Mesodermal cell (in vitro differentiated cells): ENCODE data around the gene EPC1.
"Not testable (repeated sequence)": the region's sequence is repeated elsewhere in the genome, so short reads cannot be mapped to it uniquely, and the experiment has no call there.

Experiments
- H3K27ac ChIP-seq: 2 replicates; pipeline ENCODE4 v1.7.0; 2013; ENCODE audit warnings: mild to moderate bottlenecking, low read depth, low read length, moderate library complexity; ENCODE audit not compliant: severe bottlenecking
- H3K36me3 ChIP-seq: 2 replicates; pipeline ENCODE4 v1.7.1; 2013; ENCODE audit warnings: mild to moderate bottlenecking, low read length, moderate library complexity; ENCODE audit not compliant: control insufficient read depth, insufficient read depth
- H3K4me1 ChIP-seq: one replicate; pipeline ENCODE4 v1.7.1; 2013; ENCODE audit warnings: mild to moderate bottlenecking, low read length; ENCODE audit not compliant: insufficient read depth, control insufficient read depth, poor library complexity, severe bottlenecking
- H3K4me3 ChIP-seq: 2 replicates; pipeline ENCODE4 v1.7.0; 2013; ENCODE audit warnings: low read length, control low read depth, mild to moderate bottlenecking; ENCODE audit not compliant: insufficient read depth, poor library complexity, severe bottlenecking; ENCODE audit errors: extremely low read depth
- H3K9me3 ChIP-seq: 2 replicates; pipeline ENCODE4 v1.7.1; 2013; ENCODE audit warnings: mild to moderate bottlenecking, low read length, moderate library complexity; ENCODE audit not compliant: control insufficient read depth
- WGBS, 2 experiments: methylation state at CpG; one replicate each; pipeline ENCODE4 v1.1.5; 2013; ENCODE audit warnings: missing lambda C conversion rate in 2 of 2; ENCODE audit not compliant: insufficient coverage in 2 of 2; 5-methylcytosine and 5-hydroxymethylcytosine counted together

The EPC1 gene

DNA sequence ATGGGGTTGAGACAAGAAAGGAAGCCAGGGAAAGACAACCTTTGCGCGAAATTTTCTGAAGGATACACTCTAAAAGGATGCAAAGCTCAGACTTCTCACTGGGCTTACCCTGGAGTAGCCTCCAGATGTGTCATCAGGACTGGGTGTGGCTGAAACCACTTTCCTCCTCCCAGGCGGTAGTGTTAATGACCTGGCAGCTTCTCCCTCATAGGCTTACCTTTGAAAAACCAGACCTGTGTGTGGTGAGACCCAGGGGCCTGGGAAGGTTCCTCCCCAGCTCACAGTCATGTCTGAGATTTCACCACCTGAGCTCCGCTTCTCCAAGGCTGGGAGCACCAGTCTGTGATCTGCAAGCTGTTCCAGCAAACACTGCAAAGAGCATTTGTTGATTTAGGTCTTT lies 93.7 kb downstream of the EPC1 start:
- H3K4me3 ChIP-seq, result no peak overlapping the region
- no peaks in the 10 kb centered on the region for H3K4me1 ChIP-seq
- H3K27ac ChIP-seq, result no peak overlapping the region
- no peaks in the 10 kb centered on the region for H3K9me3 ChIP-seq
- 79 to 90% methylated on average over 2 to 3 of the region's 4 CpGs for WGBS, 2 experiments
- no peaks in the 10 kb centered on the region for H3K36me3 ChIP-seq

DNA sequence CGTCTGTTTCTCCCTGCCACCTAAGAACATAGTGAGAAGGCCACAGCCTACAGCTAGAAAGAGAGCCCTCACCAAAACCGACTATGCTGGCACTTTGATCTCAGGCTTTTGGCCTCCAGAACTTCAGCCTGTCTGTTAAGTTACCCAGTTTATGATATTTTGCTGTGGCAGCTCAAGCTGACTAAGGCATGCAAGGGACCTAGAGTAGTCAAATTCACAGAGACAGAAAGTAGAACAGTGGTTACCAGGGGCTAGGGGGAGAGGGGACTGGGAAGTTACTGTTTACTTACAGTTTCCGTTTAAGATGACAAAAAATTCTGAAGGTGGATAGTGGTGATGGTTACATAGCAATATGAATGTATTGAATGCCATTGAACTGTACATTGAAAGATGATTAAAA lies 96.5 kb downstream of the EPC1 start:
- H3K27ac ChIP-seq, H3K4me3 ChIP-seq, H3K4me1 ChIP-seq, H3K36me3 ChIP-seq, H3K9me3 ChIP-seq: not testable (repeated sequence)
- no CpG with 5 or more reads among the region's 3 CpGs for WGBS, 2 experiments

GRCh38 chr10:32246685-32247084 lies 100.3 kb downstream of the EPC1 start:
- Histone ChIP-seq H3K4me1 (no peaks in the 10 kb centered on the region), H3K36me3 (no peaks in the 10 kb centered on the region), H3K4me3 (no peak overlapping the region), H3K27ac (no peak overlapping the region), H3K9me3 (no peaks in the 10 kb centered on the region)
- WGBS, 2 experiments, result 83 to 100% methylated on average over 2 to 3 of the region's 3 CpGs

DNA sequence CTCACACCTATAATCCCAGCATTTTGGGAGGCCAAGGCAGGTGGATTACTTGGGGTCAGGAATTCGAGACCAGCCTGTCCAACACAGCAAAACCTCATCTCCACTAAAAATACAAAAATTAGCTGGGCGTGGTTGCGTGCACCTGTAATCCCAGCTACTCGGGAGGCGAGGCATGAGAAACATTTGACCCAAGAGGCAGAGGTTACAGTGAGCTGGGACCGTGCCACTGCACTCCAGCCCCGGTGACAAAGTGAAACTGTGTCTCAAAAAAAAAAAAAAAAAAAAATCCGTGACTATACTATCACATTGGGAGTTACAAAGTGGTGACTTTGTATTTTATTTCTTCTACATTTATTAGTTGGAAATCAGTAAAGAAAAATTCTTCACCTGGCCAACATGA lies 101.2 kb downstream of the EPC1 start:
- no peaks in the 10 kb centered on the region for H3K9me3 ChIP-seq
- H3K4me3 ChIP-seq, result no peak overlapping the region
- WGBS, 2 experiments, result 93 to 94% methylated on average over 5 of the region's 8 CpGs

GRCh38 chr10:32244421-32245207 lies 102.3 kb downstream of the EPC1 start:
- H3K4me1 ChIP-seq, result no peaks in the 10 kb centered on the region
- WGBS, 2 experiments, result 80 to 89% methylated on average over 1 of the region's 3 CpGs
- H3K27ac ChIP-seq, result no peak overlapping the region
- no peaks in the 10 kb centered on the region for H3K9me3 ChIP-seq
- H3K36me3 ChIP-seq, result no peaks in the 10 kb centered on the region
- H3K4me3 ChIP-seq, result no peak overlapping the region

More for the DNA sequence above, 101.2 kb downstream of the EPC1 start:
- Histone ChIP-seq H3K36me3 (no peaks in the 10 kb centered on the region), H3K4me1 (no peaks in the 10 kb centered on the region), H3K27ac (no peak overlapping the region)

DNA sequence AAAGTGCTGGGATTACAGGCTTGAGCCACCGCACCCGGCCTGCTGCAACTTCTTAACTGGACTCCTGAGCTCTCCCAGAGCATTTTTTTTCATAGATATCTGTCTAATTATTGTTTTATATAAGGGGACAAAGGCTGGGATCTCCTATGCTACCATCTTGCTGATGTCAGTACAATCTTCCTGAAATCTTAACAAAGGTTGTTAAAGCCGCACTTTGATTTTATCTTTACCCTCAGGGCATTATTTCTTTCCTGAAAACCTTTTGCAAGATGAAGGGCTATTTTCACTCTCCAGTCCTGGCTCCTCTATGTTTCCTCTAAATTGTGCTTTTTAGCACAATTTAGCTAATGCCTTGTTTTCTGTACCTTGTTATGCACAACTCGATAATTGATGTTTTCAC lies 102.9 kb downstream of the EPC1 start:
- WGBS, 2 experiments, result 88 to 97% methylated on average over 2 of the region's 4 CpGs
- no peak overlapping the region for H3K27ac ChIP-seq
- no peak overlapping the region for H3K4me3 ChIP-seq
- H3K4me1 ChIP-seq, result no peaks in the 10 kb centered on the region
- no peaks in the 10 kb centered on the region for H3K36me3 ChIP-seq
- H3K9me3 ChIP-seq, result no peaks in the 10 kb centered on the region

GRCh38 chr10:32241946-32242345 lies 105.0 kb downstream of the EPC1 start:
- Histone ChIP-seq H3K27ac (no peak overlapping the region), H3K4me1 (peaks cover 6% of the 10 kb centered on the region), H3K9me3 (no peaks in the 10 kb centered on the region), H3K36me3 (no peaks in the 10 kb centered on the region), H3K4me3 (no peak overlapping the region)

DNA sequence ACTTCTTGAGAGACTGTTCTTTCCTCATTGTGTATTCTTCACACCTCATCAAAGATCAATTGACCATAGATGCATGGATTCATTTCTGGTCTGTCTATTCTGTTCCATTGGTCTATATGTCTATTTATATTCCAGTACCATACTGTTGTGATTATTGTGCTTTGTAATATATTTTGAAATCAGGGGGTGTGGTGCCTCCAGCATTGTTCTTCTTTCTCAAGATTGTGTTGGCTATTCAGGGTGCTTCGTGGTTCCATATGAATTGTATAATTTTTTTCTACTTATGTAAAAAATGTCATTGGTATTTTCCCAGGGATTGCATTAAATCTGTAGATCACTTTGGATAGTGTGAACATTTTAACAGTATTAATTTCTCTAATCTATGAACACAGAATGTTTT lies 106.5 kb downstream of the EPC1 start:
- Histone ChIP-seq H3K9me3 (no peaks in the 10 kb centered on the region), H3K4me3 (no peak overlapping the region), H3K36me3 (no peaks in the 10 kb centered on the region), H3K4me1 (peaks cover 6% of the 10 kb centered on the region), H3K27ac (no peak overlapping the region)
- no CpG with 5 or more reads among the region's 1 CpG for WGBS, 2 experiments

GRCh38 chr10:32239769-32240168 lies 107.2 kb downstream of the EPC1 start:
- no peak overlapping the region for H3K4me3 ChIP-seq

GRCh38 chr10:32237644-32238345 lies 109.2 kb downstream of the EPC1 start:
- Histone ChIP-seq H3K4me3 (no peak overlapping the region), H3K27ac (no peak overlapping the region), H3K4me1 (peaks cover 6% of the 10 kb centered on the region), H3K9me3 (no peaks in the 10 kb centered on the region), H3K36me3 (no peaks in the 10 kb centered on the region)
- 89% methylated on average over 2 of the region's 3 CpGs; no CpG with 5 or more reads in 1 of the 2 experiments for WGBS, 2 experiments

More at GRCh38 chr10:32239769-32240168, 107.2 kb downstream of the EPC1 start:
- no peaks in the 10 kb centered on the region for H3K36me3 ChIP-seq
- H3K9me3 ChIP-seq, result no peaks in the 10 kb centered on the region
- H3K27ac ChIP-seq, result no peak overlapping the region
- peaks cover 6% of the 10 kb centered on the region for H3K4me1 ChIP-seq

DNA sequence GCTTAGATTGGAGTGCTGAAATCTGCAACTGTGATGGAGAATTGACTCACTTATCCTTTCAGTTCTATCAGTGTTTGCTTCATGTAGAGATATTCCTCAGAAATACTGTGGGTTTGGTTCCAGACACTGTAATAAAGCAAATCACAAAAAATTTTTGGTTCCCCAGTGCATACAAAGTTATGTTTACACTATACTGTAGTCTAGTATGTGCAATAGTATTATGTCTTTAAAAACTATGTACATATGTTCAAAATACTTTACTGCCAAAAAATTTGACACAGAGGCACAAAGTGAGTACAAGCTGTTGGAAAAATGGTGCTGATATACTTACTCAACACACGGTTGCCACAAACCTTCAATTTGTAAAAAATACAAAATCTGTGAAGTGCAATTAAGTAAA lies 112.5 kb downstream of the EPC1 start:
- no peak overlapping the region for H3K27ac ChIP-seq
- no CpG with 5 or more reads among the region's 1 CpG for WGBS, 2 experiments
- peaks cover 6% of the 10 kb centered on the region for H3K4me1 ChIP-seq
- H3K36me3 ChIP-seq, result no peaks in the 10 kb centered on the region
- no peak overlapping the region for H3K4me3 ChIP-seq
- H3K9me3 ChIP-seq, result no peaks in the 10 kb centered on the region
